Adipocyte (in vitro differentiated cells): ENCODE results near the gene CEP89.
"Not testable (repeated sequence)": the region's sequence is repeated elsewhere in the genome, so short reads cannot be mapped to it uniquely, and the experiment has no call there.

ENCODE experiments used
- DNase-seq: peaks from one replicate; pipeline ENCODE4 v3.0.0-alpha.2; 2015; ENCODE audit warnings: low read depth
- H3K27me3 ChIP-seq: replicated peaks from 2 replicates; pipeline ENCODE4 v1.7.0; 2013; ENCODE audit warnings: mild to moderate bottlenecking, low read length, moderate library complexity; ENCODE audit not compliant: control insufficient read depth, insufficient read depth
- H3K36me3 ChIP-seq: 2 replicates; pipeline ENCODE4 v1.7.0; 2013; ENCODE audit warnings: low read length, mild to moderate bottlenecking, moderate library complexity; ENCODE audit not compliant: control insufficient read depth, insufficient read depth, severe bottlenecking
- H3K4me1 ChIP-seq: 2 replicates; pipeline ENCODE4 v1.7.0; 2013; ENCODE audit warnings: mild to moderate bottlenecking, low read length, moderate library complexity; ENCODE audit not compliant: control insufficient read depth, insufficient read depth
- H3K4me3 ChIP-seq: 2 replicates; pipeline ENCODE4 v1.7.0; 2013; ENCODE audit warnings: mild to moderate bottlenecking, low read length, moderate library complexity
- H3K9ac ChIP-seq: 2 replicates; pipeline ENCODE4 v1.7.0; 2013; ENCODE audit warnings: mild to moderate bottlenecking, low read length, moderate library complexity
- H3K9me3 ChIP-seq: 2 replicates; pipeline ENCODE4 v1.7.0; 2013; ENCODE audit warnings: mild to moderate bottlenecking, low read length, moderate library complexity; ENCODE audit not compliant: control insufficient read depth

Gene CEP89

DNA sequence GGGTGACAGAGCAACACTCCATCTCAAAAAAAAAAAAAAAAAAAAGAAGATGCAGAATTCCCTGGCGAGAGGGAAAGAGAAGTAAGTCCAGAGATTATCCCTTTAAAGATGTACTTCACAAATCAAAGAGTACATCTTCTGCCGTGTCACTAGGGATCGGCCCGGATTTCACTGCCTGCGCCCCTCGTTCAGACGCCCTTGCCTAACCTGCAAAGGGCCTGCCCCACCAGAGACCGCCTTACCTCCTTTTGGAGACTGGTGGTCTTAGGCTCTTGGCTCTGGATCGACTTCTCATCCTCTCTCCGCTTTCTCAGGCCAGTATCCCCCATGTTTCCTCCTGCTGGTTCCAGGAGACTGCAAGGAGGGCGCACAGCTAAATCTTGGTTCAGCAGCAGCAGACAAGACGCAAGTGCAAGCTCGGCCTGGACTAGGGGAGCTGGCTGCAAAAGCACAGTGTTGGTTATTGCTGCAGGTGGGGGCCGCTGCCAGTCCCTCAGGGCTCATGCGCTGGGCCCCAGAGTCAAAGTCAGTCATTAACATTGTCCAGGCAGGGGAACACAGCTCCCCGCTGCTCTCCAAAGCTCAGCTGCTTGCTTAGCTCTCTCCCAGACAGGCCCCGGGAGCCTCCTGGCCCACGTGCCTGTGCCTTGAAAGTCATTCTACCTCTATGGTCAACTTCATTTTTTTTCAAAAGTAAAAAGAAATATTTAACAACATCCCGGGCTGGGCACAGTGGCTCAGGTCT lies 103.4 kb downstream of the CEP89 start:
- H3K27me3 ChIP-seq = peaks cover 9% of the 10 kb centered on the region
- H3K4me3 ChIP-seq = no peak overlapping the region
- H3K9ac ChIP-seq = no peak overlapping the region
- DNase-seq = no peak
- no peaks in the 10 kb centered on the region for H3K36me3 ChIP-seq
- H3K9me3 ChIP-seq = no peaks in the 10 kb centered on the region
- H3K4me1 ChIP-seq = no peaks in the 10 kb centered on the region

- not testable (repeated sequence) for H3K27me3 ChIP-seq, H3K9ac ChIP-seq, H3K9me3 ChIP-seq, DNase-seq, H3K36me3 ChIP-seq, H3K4me3 ChIP-seq, H3K4me1 ChIP-seq
These were observed 104.3 kb downstream of the CEP89 start for GRCh38 chr19:32867436-32867835.

- DNase-seq = no peak
- H3K4me3 ChIP-seq = no peak overlapping the region
- no peaks in the 10 kb centered on the region for H3K4me1 ChIP-seq
- H3K9ac ChIP-seq = no peak overlapping the region
- H3K9me3 ChIP-seq = no peaks in the 10 kb centered on the region
- peaks cover 9% of the 10 kb centered on the region for H3K27me3 ChIP-seq
- H3K36me3 ChIP-seq = no peaks in the 10 kb centered on the region
These were observed 105.0 kb downstream of the CEP89 start for GRCh38 chr19:32866564-32867265.

DNA sequence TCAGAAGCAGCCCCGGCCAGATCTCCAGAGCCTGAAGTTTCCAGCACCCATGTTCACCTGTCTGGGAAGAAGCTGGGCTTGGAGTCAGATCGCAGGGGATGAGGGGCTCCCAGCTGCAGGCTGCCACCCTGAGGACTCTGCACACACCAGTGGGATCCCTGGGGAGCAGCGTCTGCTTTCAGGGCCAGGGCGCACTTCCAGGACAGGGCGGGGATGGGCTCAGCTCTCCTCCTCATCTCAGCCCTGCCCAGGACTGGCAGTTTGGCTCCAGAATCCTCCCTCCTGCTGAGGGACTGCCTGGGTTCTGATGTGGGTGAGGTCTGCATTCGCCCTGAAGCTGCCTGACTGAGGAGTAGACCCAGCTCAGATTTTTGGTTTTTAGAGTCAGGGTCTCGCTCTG lies 105.7 kb downstream of the CEP89 start:
- Histone ChIP-seq H3K4me3 (no peak overlapping the region), H3K9ac (no peak overlapping the region), H3K9me3 (no peaks in the 10 kb centered on the region), H3K36me3 (no peaks in the 10 kb centered on the region), H3K27me3 (peaks cover 9% of the 10 kb centered on the region), H3K4me1 (no peaks in the 10 kb centered on the region)
- DNase-seq = no peak

- no peaks in the 10 kb centered on the region for H3K4me1 ChIP-seq
- DNase-seq = no peak
- no peaks in the 10 kb centered on the region for H3K36me3 ChIP-seq
These were observed 106.4 kb downstream of the CEP89 start for GRCh38 chr19:32865326-32865725.

GRCh38 chr19:32864318-32865007 lies 107.3 kb downstream of the CEP89 start:
- Histone ChIP-seq H3K4me3 (no peak overlapping the region), H3K9ac (no peak overlapping the region), H3K4me1 (no peaks in the 10 kb centered on the region), H3K36me3 (no peaks in the 10 kb centered on the region), H3K9me3 (no peaks in the 10 kb centered on the region), H3K27me3 (peaks cover 9% of the 10 kb centered on the region)
- no peak for DNase-seq

More at GRCh38 chr19:32865326-32865725, 106.4 kb downstream of the CEP89 start:
- Histone ChIP-seq H3K4me3 (no peak overlapping the region), H3K27me3 (peaks cover 9% of the 10 kb centered on the region), H3K9me3 (no peaks in the 10 kb centered on the region), H3K9ac (no peak overlapping the region)

DNA sequence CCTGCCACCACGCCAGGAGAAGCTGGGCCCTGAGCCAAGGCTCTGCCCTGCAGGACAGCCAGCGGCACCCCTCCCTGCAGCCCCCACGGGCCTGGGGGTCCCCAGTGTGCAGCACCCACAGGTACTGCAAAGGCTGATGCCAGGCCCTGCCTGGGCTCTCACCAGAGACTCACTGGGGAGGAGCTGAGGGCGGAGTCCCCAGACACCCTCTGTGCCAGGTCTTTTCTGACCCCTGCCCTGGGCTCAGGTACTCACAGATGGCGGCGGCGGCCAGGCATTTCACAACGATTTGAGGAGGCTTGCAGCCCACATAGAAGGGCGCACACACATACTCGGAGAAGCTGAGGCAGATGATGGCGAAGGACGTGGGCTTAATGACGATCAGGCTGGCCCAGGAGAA lies 107.9 kb downstream of the CEP89 start:
- H3K9ac ChIP-seq = no peak overlapping the region
- no peak overlapping the region for H3K4me3 ChIP-seq
- no peaks in the 10 kb centered on the region for H3K4me1 ChIP-seq
- H3K36me3 ChIP-seq = no peaks in the 10 kb centered on the region
- peaks cover 9% of the 10 kb centered on the region for H3K27me3 ChIP-seq
- H3K9me3 ChIP-seq = no peaks in the 10 kb centered on the region
- DNase-seq = no peak

DNA sequence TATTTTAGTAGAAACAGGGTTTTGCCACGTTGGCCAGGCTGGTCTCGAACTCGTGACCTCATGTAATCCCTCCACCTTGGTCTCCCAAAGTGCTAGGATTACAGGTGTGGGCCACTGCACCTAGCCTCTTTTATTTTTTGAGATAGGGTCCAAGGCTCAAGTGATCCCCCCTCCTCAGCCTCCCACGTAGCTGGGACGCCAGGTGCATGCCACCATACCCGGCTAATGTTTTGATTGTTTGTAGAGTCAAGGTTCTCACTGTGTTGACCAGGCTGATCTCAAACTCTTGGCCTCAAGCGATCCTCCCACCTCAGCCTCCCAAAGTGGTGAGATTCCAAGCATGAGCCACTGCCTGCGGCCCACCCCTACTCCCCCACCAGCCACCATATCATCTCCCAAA lies 108.5 kb downstream of the CEP89 start:
- no peaks in the 10 kb centered on the region for H3K9me3 ChIP-seq
- DNase-seq = no peak
- H3K36me3 ChIP-seq = no peaks in the 10 kb centered on the region
- H3K9ac ChIP-seq = no peak overlapping the region
- no peak overlapping the region for H3K4me3 ChIP-seq
- H3K4me1 ChIP-seq = no peaks in the 10 kb centered on the region
- H3K27me3 ChIP-seq = peaks cover 9% of the 10 kb centered on the region

DNA sequence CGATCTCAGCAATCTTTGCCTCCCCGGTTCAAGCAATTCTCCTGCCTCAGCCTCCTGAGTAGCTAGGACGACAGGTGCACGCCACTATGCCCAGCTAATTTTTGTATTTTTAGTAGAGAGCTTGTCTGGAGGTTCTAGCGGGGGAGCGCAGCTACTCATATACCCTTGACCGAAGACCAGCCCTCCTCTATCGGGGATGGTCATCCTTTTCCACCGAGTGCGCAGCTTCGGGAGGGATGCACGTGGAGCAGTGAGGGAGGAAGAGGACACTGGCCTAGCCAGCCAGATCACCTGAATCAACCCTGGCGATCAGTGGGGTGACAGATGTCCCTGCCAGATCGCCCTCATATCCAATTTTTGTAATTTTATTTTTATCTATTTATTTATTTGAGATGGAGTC lies 109.0 kb downstream of the CEP89 start:
- Histone ChIP-seq H3K4me3 (no peak overlapping the region), H3K36me3 (no peaks in the 10 kb centered on the region), H3K9ac (no peak overlapping the region), H3K9me3 (no peaks in the 10 kb centered on the region), H3K4me1 (no peaks in the 10 kb centered on the region), H3K27me3 (peaks cover 9% of the 10 kb centered on the region)
- DNase-seq = no peak

DNA sequence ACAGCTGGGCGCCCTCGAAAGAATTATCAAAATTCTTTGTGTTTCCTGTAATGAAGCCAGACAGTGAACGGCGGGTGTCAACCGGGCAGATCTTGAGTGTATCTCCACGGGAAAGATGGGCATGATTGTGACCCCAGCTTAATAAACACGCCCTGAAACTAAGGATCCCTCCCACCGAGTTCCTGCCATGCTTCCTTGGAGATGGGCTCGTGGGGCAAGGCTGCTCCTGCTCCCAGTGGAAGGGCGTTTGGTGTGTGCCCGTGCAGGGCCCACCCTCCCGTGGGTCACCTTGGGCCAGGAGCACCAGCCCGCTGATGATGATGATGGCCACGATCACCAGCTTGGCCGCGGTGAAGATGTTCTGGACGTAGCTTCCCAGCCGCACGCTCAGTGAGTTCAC lies 109.6 kb downstream of the CEP89 start:
- no peak for DNase-seq

GRCh38 chr19:32861596-32861995 lies 110.2 kb downstream of the CEP89 start:
- Histone ChIP-seq H3K9me3 (no peaks in the 10 kb centered on the region), H3K4me3 (no peak overlapping the region), H3K4me1 (no peaks in the 10 kb centered on the region), H3K36me3 (no peaks in the 10 kb centered on the region), H3K27me3 (peaks cover 6% of the 10 kb centered on the region), H3K9ac (no peak overlapping the region)
- DNase-seq = no peak

More for the DNA sequence above, 109.6 kb downstream of the CEP89 start:
- no peaks in the 10 kb centered on the region for H3K4me1 ChIP-seq
- H3K4me3 ChIP-seq = no peak overlapping the region
- no peaks in the 10 kb centered on the region for H3K9me3 ChIP-seq
- H3K36me3 ChIP-seq = no peaks in the 10 kb centered on the region
- peaks cover 9% of the 10 kb centered on the region for H3K27me3 ChIP-seq
- no peak overlapping the region for H3K9ac ChIP-seq
